HUES48 (cell line): ENCODE data around the gene SLC9A1.

ENCODE experiments used
- H3K27ac ChIP-seq: one replicate; pipeline ENCODE4 v1.7.0; 2013; ENCODE audit warnings: low read depth, low read length, inconsistent platforms
- H3K27me3 ChIP-seq: 2 replicates; pipeline ENCODE4 v1.6.1; 2013; ENCODE audit warnings: mild to moderate bottlenecking, low read length; ENCODE audit not compliant: control insufficient read depth, insufficient read depth
- H3K36me3 ChIP-seq: 2 replicates; pipeline ENCODE4 v1.6.1; 2013; ENCODE audit warnings: low read length; ENCODE audit not compliant: control insufficient read depth, insufficient read depth
- H3K4me1 ChIP-seq: 2 replicates; pipeline ENCODE4 v1.6.1; 2013; ENCODE audit warnings: mild to moderate bottlenecking, low read length; ENCODE audit not compliant: control insufficient read depth, insufficient read depth
- H3K4me3 ChIP-seq: 2 replicates; pipeline ENCODE4 v1.5.1; 2013; ENCODE audit warnings: mild to moderate bottlenecking, low read depth, low read length
- H3K9ac ChIP-seq: 2 replicates; pipeline ENCODE4 v1.6.1; 2013; ENCODE audit warnings: mild to moderate bottlenecking, low read depth, low read length, moderate library complexity
- H3K9me3 ChIP-seq: 2 replicates; pipeline ENCODE4 v1.6.1; 2013; ENCODE audit warnings: low read length; ENCODE audit not compliant: control insufficient read depth, insufficient read depth

SLC9A1 gene

DNA sequence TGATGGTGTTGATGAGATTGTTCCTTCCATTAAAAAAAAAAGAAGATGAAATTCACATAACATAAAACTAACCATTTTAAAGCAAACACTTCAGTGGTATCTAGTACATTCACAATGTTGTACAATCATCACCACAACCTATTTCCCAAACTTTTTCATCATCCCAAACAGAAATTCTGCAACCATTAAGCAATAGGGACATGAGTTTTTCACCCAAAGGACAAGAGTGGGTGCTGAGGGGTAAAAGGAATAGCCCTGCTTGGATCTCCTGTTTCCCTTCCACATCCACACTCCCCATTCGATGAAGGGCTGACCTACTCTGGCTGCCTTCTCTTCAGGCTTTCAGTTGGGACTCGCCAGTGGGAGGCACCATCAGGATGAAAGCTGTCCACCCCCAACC lies 59.3 kb downstream of the SLC9A1 start:
- Histone ChIP-seq H3K9me3 (no peaks in the 10 kb centered on the region), H3K36me3 (no peaks in the 10 kb centered on the region), H3K27ac (no peak overlapping the region)

DNA sequence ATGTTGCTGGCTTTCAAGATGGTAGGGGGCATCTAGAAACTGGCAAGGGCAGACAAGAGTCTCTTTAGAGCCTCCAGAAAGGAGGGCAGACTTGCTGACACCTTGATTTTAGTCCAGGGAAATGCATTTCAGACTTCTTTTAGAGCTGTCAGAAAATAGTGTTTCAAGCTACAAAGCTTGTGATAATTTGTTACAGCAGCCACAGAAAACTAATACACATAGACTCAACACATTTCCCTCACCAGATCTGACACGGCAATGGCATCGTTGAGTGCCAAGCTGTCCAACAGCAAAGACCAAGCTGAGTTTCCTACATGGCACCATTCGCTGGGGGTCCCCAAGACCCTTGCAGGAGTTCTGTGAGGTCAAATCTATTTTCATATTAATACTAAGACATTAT lies 62.0 kb downstream of the SLC9A1 start:
- H3K9me3 ChIP-seq, result no peaks in the 10 kb centered on the region
- no peak overlapping the region for H3K9ac ChIP-seq
- no peak overlapping the region for H3K4me3 ChIP-seq
- no peaks in the 10 kb centered on the region for H3K36me3 ChIP-seq
- no peak overlapping the region for H3K27ac ChIP-seq
- no peaks in the 10 kb centered on the region for H3K4me1 ChIP-seq
- H3K27me3 ChIP-seq, result no peaks in the 10 kb centered on the region

More for the DNA sequence above, 59.3 kb downstream of the SLC9A1 start:
- no peaks in the 10 kb centered on the region for H3K27me3 ChIP-seq
- no peak overlapping the region for H3K4me3 ChIP-seq
- peaks cover 12% of the 10 kb centered on the region for H3K4me1 ChIP-seq
- no peak overlapping the region for H3K9ac ChIP-seq

- H3K9ac ChIP-seq, result no peak overlapping the region
- no peak overlapping the region for H3K27ac ChIP-seq
These were observed 64.0 kb downstream of the SLC9A1 start for GRCh38 chr1:27090911-27091310.

GRCh38 chr1:27087371-27088220 lies 67.3 kb downstream of the SLC9A1 start:
- Histone ChIP-seq H3K27me3 (no peaks in the 10 kb centered on the region), H3K4me1 (no peaks in the 10 kb centered on the region), H3K36me3 (no peaks in the 10 kb centered on the region), H3K4me3 (no peak overlapping the region), H3K9ac (no peak overlapping the region), H3K27ac (no peak overlapping the region), H3K9me3 (no peaks in the 10 kb centered on the region)

More at GRCh38 chr1:27090911-27091310, 64.0 kb downstream of the SLC9A1 start:
- no peaks in the 10 kb centered on the region for H3K9me3 ChIP-seq
- no peaks in the 10 kb centered on the region for H3K36me3 ChIP-seq
- H3K27me3 ChIP-seq, result no peaks in the 10 kb centered on the region
- no peaks in the 10 kb centered on the region for H3K4me1 ChIP-seq
- no peak overlapping the region for H3K4me3 ChIP-seq

GRCh38 chr1:27086628-27087027 lies 68.3 kb downstream of the SLC9A1 start:
- H3K27me3 ChIP-seq, result no peaks in the 10 kb centered on the region
- no peak overlapping the region for H3K9ac ChIP-seq
- H3K36me3 ChIP-seq, result no peaks in the 10 kb centered on the region
- H3K4me1 ChIP-seq, result no peaks in the 10 kb centered on the region
- no peak overlapping the region for H3K27ac ChIP-seq
- H3K9me3 ChIP-seq, result no peaks in the 10 kb centered on the region
- H3K4me3 ChIP-seq, result no peak overlapping the region

GRCh38 chr1:27086026-27086425 lies 68.9 kb downstream of the SLC9A1 start:
- Histone ChIP-seq H3K4me1 (no peaks in the 10 kb centered on the region), H3K27ac (no peak overlapping the region), H3K4me3 (no peak overlapping the region), H3K9ac (no peak overlapping the region), H3K36me3 (no peaks in the 10 kb centered on the region), H3K9me3 (no peaks in the 10 kb centered on the region), H3K27me3 (no peaks in the 10 kb centered on the region)

DNA sequence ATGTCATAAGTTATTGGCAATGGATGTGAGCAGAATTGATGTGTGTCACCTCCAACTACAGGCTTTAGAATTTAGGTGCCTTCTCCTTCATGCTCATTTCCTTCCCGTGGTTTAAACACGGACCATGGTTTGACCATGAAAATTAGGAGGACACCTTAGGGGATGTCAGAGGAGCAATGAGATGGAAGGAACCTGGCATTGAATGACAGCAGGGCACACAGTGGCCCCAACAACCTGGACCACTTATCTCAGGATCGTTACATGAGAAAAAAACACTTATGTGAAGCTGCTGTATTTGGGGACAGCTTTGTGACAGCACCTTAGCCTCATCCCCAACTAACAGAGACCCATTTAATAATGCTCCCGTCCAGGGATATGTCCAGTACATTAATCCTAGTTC lies 70.8 kb downstream of the SLC9A1 start:
- no peaks in the 10 kb centered on the region for H3K4me1 ChIP-seq

GRCh38 chr1:27077968-27078367 lies 77.0 kb downstream of the SLC9A1 start:
- Histone ChIP-seq H3K36me3 (no peaks in the 10 kb centered on the region), H3K9me3 (no peaks in the 10 kb centered on the region), H3K4me3 (no peak overlapping the region), H3K27me3 (no peaks in the 10 kb centered on the region), H3K9ac (no peak overlapping the region), H3K27ac (no peak overlapping the region), H3K4me1 (no peaks in the 10 kb centered on the region)

More for the DNA sequence above, 70.8 kb downstream of the SLC9A1 start:
- Histone ChIP-seq H3K4me3 (no peak overlapping the region), H3K36me3 (no peaks in the 10 kb centered on the region), H3K9ac (no peak overlapping the region), H3K27ac (no peak overlapping the region), H3K9me3 (no peaks in the 10 kb centered on the region), H3K27me3 (no peaks in the 10 kb centered on the region)

DNA sequence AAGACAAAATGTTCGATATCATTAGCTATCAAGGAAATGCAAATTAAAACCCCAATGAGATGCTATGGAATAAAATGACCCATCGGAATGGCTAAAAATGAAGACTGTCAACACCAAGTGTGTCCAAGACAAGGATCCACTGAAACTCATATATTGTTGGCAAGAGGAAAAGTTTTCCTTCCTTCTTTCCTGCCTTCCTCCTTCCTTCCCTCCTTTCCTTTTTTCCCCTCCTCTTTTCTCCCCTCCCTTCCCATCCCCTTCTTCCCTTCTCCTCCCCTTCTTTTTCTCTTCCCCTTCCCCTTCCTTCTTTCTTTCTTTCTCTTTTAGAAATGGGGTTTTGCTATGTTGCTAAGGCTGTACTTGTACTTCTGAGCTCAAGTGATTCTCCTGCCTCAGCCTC lies 78.1 kb downstream of the SLC9A1 start:
- Histone ChIP-seq H3K9me3 (no peaks in the 10 kb centered on the region), H3K27ac (no peak overlapping the region), H3K27me3 (no peaks in the 10 kb centered on the region), H3K4me1 (no peaks in the 10 kb centered on the region), H3K4me3 (no peak overlapping the region), H3K9ac (no peak overlapping the region), H3K36me3 (no peaks in the 10 kb centered on the region)

DNA sequence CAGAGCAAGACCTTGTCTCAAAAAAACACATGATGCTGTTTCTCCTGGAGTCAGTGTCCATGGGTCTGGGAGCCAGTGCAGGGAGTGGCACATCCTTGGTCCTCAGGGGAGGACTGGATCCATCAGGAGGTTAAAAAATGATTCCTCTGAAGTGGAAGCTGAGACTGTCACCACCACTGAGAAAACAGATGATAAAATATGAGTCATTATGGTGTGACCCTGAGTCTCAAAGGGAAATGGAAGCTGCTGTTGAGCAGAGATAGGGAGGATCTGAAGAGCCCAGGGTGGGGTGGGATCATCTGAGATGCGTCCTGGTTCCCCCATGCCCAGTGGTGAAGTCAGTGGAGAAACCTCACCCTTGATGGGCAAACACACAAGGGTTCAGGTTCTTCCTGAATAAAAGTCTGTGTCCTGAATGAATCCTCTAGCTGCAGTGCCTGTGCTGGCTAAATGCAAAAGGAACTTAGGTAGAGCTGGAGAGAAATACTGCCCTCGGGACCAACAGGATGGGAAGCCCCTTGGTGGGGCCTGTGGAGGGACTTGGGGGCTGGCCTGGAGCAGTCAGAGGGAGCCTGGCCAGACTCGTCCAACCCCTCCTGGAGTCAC lies 80.6 kb downstream of the SLC9A1 start:
- H3K4me1 ChIP-seq, result no peaks in the 10 kb centered on the region; the same call in 1 of the 2 replicates
- H3K27me3 ChIP-seq, result no peaks in the 10 kb centered on the region
- no peak overlapping the region for H3K4me3 ChIP-seq
- H3K36me3 ChIP-seq, result no peaks in the 10 kb centered on the region
- H3K9ac ChIP-seq, result no peak overlapping the region
- no peaks in the 10 kb centered on the region for H3K9me3 ChIP-seq
- H3K27ac ChIP-seq, result no peak overlapping the region

- Histone ChIP-seq H3K9me3 (no peaks in the 10 kb centered on the region), H3K4me1 (no peaks in the 10 kb centered on the region; the same call in 1 of the 2 replicates), H3K27ac (no peak overlapping the region), H3K27me3 (no peaks in the 10 kb centered on the region), H3K4me3 (no peak overlapping the region), H3K9ac (no peak overlapping the region), H3K36me3 (no peaks in the 10 kb centered on the region)
These were observed 83.9 kb downstream of the SLC9A1 start for GRCh38 chr1:27071049-27071416.
